SK-N-MC (cell line): ENCODE measurements around the gene ASPHD2.

Experiments
- DNase-seq: peaks from one replicate; pipeline ENCODE4 v3.0.0-alpha.2; 2011; ENCODE audit warnings: low read depth, low spot score
- H3K27ac ChIP-seq: fragments of 200-600 bp; sonication (generic); 2 replicates; pipeline ENCODE4 v1.5.1; 2016; ENCODE audit warnings: mixed run types
- H3K36me3 ChIP-seq: fragments of 200-600 bp; sonication (generic); 2 replicates; pipeline ENCODE4 v1.6.1; 2017; ENCODE audit warnings: antibody characterized with exemption, low read length, mixed read lengths; ENCODE audit not compliant: insufficient read depth
- H3K4me3 ChIP-seq: fragments of 200-600 bp; sonication (generic); 2 replicates; pipeline ENCODE4 v1.5.1; 2016
- H3K9ac ChIP-seq: fragments of 200-600 bp; sonication (generic); 2 replicates; pipeline ENCODE4 v1.8.0; 2017; ENCODE audit warnings: mixed run types, mixed read lengths; ENCODE audit not compliant: insufficient read length
- H3K9me3 ChIP-seq: fragments of 200-600 bp; sonication (generic); 2 replicates; pipeline ENCODE4 v1.6.1; 2017; ENCODE audit warnings: low read depth, mild to moderate bottlenecking, antibody characterized with exemption, low read length, moderate library complexity, mixed read lengths
- EZH2 ChIP-seq: fragments of 200-600 bp; sonication (generic); IDR thresholded peaks from one replicate; pipeline ENCODE4 v1.6.1; 2017; ENCODE audit warnings: antibody characterized with exemption
- FOXP2 ChIP-seq: optimal IDR thresholded peaks from 2 replicates; pipeline ENCODE3; 2011; ENCODE audit warnings: mild to moderate bottlenecking, moderate library complexity; ENCODE audit not compliant: insufficient read depth; ENCODE audit errors: extremely low read length, control extremely low read depth
- POLR2AphosphoS5 ChIP-seq: IDR thresholded peaks from 2 replicates; pipeline ENCODE4 v1.6.1; 2012; ENCODE audit warnings: mild to moderate bottlenecking, low read depth, low read length, borderline replicate concordance

The ASPHD2 gene

DNA sequence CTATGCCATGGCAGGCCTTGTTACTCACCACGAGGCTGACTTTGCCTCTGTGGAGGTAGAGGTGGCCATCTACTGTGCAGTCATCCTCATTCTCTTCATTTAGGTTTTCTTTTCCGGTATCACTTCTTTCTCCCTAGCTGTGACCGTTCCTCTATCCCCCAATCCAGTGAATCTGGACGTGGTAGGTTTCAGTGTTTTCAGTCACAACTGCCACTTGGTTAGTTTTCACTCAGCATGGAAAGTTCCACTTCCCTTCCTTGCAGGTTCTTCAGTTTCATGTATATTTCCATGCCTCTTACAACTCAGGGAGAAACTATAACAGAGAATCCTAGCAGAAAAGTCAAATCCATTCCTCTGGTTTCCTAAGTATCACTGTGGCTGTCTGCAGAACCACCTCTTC, 52.6 kb downstream of the ASPHD2 start:
- Histone ChIP-seq H3K36me3 (peaks cover 31% of the 10 kb centered on the region), H3K27ac (no peak overlapping the region), H3K9ac (peak overlapping the region; percentile 9), H3K9me3 (no peaks in the 10 kb centered on the region), H3K4me3 (no peak overlapping the region)
- TF ChIP-seq EZH2 (no peak), POLR2AphosphoS5 (no peak), FOXP2 (no peak)
- no peak for DNase-seq

GRCh38 chr22:26482161-26482560, 53.1 kb downstream of the ASPHD2 start:
- no peak for TF ChIP-seq POLR2AphosphoS5
- TF ChIP-seq EZH2: no peak
- no peak for TF ChIP-seq FOXP2
- no peak overlapping the region for H3K27ac ChIP-seq
- no peak for DNase-seq
- H3K4me3 ChIP-seq: peak overlapping the region; percentile 86; the same call in 1 of the 2 replicates
- H3K36me3 ChIP-seq: peaks cover 26% of the 10 kb centered on the region
- no peaks in the 10 kb centered on the region for H3K9me3 ChIP-seq
- H3K9ac ChIP-seq: peak overlapping the region; percentile 9

GRCh38 chr22:26483043-26483438, 54.0 kb downstream of the ASPHD2 start:
- Histone ChIP-seq H3K9me3 (no peaks in the 10 kb centered on the region), H3K36me3 (peaks cover 24% of the 10 kb centered on the region), H3K4me3 (peak overlapping the region; percentile 86), H3K27ac (peak overlapping the region; percentile 77), H3K9ac (peak overlapping the region; percentile 95)
- no peak for DNase-seq
- no peak for TF ChIP-seq POLR2AphosphoS5
- TF ChIP-seq EZH2: no peak
- TF ChIP-seq FOXP2: no peak

DNA sequence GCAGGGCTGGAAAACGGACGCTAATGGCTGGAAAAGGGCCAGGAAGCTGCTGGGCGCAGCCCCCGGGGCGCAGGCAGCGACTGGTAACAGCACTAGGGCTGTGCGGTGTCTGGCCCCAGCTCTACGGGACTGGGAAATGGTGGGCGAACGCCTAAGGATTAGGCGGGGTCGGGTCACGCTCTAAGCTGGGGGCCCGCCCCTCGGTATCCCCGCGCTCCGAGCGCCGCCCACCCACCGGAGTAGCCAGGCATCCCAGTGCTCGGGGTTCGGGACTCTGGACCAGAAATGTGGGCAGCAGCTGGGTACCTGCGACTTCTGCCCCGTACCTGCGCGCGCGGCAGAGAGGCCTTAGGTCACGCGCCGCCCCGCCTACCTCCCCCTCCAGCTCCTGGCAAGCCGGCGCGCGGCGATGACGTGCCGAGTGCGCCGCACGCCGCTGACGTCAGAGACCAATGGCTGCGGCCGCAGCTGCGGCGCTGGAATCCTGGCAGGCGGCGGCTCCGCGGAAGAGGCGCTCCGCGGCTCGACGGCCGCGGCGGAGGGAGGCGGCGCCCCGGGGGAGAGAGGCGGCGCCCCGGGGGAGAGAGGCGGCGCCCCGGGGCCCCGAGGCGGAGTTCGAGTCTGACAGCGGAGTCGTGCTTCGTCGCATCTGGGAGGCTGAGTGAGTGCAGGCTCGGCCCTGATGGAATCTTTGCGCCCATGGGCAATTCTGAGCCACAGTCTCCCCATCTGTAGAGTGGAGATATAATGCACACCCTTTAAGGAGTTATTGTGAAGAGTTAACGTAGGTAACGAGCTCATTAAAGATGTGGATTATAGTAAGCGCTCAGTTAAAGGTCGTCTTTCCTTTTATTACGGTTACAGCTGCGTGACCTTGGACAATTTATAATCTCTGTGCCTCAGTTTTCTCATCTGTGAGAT, 54.6 kb downstream of the ASPHD2 start, which contains the start of the genes HPS4 and SRRD:
HPS4 (minus strand) TSS at position 345 of the 921 bp plus-strand sequence. CDS start 2,021 bp downstream, outside the sequence.
SRRD (plus strand) TSS at position 439 of the 921 bp plus-strand sequence; CDS start at position 453, 14 bp downstream.
- H3K36me3 ChIP-seq: peaks cover 27% of the 10 kb centered on the region
- peak within 1 kb of the TSS; percentile 77 for H3K27ac ChIP-seq
- TF ChIP-seq FOXP2: no peak
- TF ChIP-seq EZH2: no peak
- peak; percentile 88 for TF ChIP-seq POLR2AphosphoS5
- peak within 1 kb of the TSS; percentile 95 for H3K9ac ChIP-seq
- no peaks in the 10 kb centered on the region for H3K9me3 ChIP-seq
- DNase-seq: no peak
- H3K4me3 ChIP-seq: peak within 1 kb of the TSS; percentile 86

DNA sequence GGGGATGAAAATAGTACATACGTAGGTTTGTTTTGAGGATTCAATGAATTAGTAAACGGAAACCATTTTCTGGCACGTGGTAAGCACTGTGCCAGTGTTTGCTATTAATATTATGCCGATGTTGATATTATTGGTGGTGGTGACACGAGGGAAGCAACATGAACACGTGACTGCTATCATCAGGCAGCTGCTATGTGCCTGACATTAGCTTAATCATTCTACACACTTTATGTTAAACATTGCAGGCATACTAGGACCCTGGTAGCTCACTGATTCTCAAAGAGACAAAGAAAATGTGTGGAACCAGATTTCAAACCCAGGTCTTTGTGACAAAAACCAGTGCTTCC, 55.3 kb downstream of the ASPHD2 start:
- Histone ChIP-seq H3K36me3 (peaks cover 29% of the 10 kb centered on the region), H3K9me3 (no peaks in the 10 kb centered on the region), H3K9ac (peak overlapping the region; percentile 95), H3K4me3 (peak overlapping the region; percentile 86), H3K27ac (peak overlapping the region; percentile 77)
- DNase-seq: no peak
- no peak for TF ChIP-seq POLR2AphosphoS5
- TF ChIP-seq FOXP2: no peak
- TF ChIP-seq EZH2: no peak

DNA sequence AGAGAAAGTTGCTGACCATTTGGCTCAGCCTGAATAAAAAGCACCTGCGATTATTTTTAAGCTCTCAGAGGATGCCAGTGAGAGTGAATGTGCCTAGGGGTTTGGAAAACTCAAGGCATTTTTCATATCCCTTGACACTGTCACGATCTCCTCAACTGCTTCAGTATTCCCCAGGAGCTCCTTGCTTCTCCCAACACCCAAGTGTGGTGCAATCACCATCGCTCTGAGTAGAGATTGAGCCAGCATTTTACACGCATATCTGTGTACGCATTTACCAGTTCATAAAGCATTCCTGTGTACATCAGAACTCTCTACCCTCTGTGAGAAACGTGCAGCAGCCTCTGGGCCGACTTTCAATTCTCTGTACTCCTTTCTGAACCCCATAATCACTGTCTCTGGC, 56.0 kb downstream of the ASPHD2 start:
- peak overlapping the region; percentile 95 for H3K9ac ChIP-seq
- no peaks in the 10 kb centered on the region for H3K9me3 ChIP-seq
- peak overlapping the region; percentile 86 for H3K4me3 ChIP-seq
- peaks cover 33% of the 10 kb centered on the region for H3K36me3 ChIP-seq
- TF ChIP-seq EZH2: no peak
- TF ChIP-seq FOXP2: no peak
- no peak for DNase-seq
- no peak overlapping the region for H3K27ac ChIP-seq

DNA sequence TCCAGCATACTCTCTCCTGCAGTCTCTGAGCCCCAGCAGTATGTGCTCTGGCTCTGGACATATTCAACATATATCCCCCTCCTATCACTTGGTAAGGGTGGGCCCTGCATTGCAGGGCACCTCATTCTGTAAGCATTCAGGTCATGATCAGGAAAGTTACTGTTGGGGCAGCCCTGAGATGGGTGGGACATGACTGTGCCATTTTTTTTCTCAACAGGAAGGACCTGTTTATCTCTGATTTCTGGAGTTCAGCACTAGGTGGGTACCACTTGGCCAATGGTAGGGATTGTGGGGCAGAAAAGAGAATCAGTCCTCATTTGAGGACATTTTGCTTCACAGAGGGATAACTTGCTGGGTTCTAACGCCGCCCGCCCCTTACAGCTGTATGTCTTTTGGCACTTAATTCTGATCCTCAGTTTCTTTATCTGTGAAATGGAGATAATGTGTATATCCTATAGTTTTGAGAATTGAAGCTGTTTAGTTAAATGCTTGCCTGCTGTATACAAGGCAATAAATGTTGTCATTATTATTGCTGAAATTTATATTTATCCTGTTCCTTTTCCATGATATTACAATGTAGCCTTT, 56.8 kb downstream of the ASPHD2 start:
- no peak overlapping the region for H3K9ac ChIP-seq
- no peaks in the 10 kb centered on the region for H3K9me3 ChIP-seq
- no peak overlapping the region for H3K4me3 ChIP-seq
- TF ChIP-seq POLR2AphosphoS5 (no peak), FOXP2 (no peak), EZH2 (no peak)
- peaks cover 38% of the 10 kb centered on the region for H3K36me3 ChIP-seq
- H3K27ac ChIP-seq: no peak overlapping the region
- no peak for DNase-seq

DNA sequence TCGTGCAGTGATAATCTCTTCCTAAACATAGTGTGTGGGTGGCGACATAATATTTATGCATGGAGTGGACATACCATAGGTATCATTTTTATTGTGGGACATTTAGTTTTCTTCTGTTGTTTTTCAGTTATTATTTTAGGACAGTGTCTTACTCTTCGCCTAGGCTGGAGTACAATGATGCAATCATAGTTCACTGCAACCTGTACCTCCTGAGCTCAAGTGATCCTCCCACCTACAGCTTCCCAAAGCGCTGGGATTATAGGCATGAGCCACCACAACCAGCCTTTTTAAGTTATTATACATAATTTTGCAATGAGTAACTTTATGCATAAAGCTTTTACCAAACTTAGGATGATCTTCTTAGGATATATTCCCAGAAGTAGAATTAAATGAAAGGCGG, 57.3 kb downstream of the ASPHD2 start:
- H3K36me3 ChIP-seq: peaks cover 42% of the 10 kb centered on the region
- no peak overlapping the region for H3K27ac ChIP-seq
- no peaks in the 10 kb centered on the region for H3K9me3 ChIP-seq
- H3K4me3 ChIP-seq: no peak overlapping the region
- no peak for DNase-seq
- TF ChIP-seq FOXP2: no peak
- TF ChIP-seq EZH2: no peak
- no peak for TF ChIP-seq POLR2AphosphoS5
- H3K9ac ChIP-seq: no peak overlapping the region
